Measurements from ENCODE around the gene PCBP4.
"Not testable (repeated sequence)": the region's sequence is repeated elsewhere in the genome, so short reads cannot be mapped to it uniquely, and the experiment has no call there.

Gene PCBP4

DNA sequence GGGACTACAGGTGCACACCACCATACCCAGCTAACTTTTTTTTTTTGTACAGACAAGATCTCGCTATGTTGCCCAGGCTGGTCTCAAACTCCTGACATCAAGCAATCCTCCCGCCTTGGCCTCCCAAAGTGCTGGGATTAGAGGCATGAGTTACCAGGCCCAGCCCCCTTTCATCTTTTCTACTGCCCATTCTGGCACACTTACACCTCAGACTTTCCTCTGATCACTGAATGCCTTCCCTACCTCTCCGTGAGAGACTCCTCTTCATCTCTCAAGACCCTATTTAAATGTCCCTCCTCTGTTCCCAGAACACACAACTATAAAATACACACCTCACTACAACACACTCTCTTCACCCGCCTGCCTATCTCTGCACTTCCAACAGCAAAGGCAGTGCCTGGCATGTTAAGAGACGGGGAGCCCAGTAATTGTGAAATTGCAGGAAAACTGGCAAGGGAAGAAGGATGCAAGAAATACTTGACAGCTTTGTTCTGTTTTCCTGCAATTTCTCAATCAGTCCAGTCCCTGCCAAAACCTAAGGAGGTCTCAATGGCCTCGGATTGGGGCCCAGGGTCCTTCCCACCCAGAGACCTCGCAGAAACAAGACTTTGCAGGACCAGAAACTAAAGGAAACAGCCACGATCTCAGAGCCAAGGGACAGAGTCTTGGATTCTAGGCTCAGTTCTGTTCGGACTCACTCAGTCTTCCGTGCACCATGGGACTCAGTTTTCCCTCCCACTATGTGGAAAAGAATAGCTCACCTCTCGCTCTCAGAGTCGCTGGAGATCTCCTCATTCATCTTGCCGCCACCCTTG, 26.4 kb downstream of the PCBP4 start:
- DNase-seq (ENCODE audit: low read depth in 2 of 2): no peak

DNA sequence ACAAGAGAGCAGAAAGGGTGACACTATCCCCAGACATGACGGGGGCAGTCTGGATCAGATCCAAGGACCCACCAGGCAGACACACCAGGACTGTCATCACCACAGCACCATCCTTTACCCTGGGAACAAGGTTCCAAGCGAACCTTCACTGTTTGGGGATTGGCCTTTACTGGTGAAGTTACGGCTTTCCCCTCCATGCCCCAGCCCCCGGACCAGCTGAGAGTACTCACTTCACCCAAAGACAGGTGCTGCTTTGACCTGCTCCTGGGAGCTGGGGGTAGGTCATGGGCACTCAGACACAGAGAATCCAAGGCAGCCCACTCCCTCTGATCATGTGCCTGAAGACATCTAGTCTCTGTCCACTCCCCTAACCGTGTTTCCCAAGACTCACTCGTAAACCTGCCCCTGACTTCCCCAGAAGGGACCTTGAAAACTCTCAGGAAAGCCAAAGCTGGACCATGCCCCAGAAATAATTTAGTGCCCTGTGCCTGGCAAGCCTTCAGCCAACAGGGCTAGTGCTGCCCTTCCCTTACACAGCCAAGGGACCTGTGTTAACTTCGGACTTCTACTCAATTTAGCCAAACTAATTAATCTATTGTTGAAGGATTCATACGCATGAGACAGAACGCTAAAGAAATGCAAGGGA, 28.4 kb downstream of the PCBP4 start:
- DNase-seq (ENCODE audit: low read depth in 2 of 2): no peak

DNA sequence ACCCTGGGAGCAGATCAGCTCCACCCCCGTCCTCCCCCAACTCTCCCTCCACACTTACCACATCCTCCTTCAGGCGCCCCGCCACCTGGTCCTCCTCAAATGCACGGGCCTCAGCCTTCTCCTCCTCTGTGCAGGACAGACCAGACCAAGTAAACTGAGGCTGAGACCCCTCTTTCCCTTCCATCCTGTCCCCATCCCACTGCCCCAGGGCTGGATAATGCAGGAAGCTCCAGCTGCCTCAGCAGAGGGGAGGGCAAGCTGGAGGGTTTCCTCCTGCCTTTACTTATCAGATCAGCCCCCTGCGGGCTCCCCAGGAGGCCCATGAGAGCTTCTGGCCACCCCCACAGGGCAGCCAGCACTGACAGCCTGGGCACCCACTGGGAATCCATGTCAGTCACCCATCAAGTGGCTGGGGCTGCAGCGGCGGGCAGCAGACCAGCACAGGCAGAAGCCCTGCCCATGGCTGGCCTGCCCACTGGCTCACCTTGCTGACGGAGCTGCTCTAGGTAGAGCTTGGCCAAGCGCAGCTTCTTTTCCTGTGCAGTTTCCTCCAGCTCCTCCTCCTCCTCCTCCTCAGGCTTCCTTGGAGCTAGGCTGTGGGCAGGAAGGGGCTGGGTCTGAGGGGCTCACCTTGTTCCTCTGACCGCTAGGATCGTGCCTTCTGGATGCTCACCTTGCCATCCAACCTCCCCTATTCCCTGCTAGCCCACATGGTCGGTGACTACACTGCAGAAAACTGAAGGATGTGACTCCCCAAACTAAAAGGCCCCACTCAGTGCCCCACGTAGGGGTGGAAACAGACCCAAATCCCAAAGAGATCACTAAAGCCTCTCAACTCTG, 29.4 kb downstream of the PCBP4 start:
- DNase-seq (ENCODE audit: low read depth in 2 of 2): no peak

DNA sequence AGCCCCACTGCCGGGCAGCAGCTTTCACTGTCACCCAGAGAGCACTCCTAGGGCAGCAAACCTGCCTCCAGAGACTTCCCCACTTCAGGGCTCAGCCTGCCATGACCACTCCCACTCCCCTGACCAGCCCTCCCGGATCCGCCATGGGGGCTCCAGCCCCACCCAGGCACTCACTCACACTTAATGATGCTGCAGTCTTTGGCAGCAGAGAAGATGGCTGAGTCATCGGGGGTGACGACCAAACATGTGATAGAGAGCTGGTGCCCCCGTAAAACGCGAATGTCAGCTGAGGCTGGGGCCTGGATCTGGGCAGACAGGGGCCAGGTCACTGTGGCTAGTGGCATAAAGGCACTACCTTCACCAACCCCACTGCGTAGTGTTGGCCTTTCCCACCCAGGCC, 30.2 kb downstream of the PCBP4 start:
- no peak for DNase-seq (ENCODE audit: low read depth in 2 of 2)

DNA sequence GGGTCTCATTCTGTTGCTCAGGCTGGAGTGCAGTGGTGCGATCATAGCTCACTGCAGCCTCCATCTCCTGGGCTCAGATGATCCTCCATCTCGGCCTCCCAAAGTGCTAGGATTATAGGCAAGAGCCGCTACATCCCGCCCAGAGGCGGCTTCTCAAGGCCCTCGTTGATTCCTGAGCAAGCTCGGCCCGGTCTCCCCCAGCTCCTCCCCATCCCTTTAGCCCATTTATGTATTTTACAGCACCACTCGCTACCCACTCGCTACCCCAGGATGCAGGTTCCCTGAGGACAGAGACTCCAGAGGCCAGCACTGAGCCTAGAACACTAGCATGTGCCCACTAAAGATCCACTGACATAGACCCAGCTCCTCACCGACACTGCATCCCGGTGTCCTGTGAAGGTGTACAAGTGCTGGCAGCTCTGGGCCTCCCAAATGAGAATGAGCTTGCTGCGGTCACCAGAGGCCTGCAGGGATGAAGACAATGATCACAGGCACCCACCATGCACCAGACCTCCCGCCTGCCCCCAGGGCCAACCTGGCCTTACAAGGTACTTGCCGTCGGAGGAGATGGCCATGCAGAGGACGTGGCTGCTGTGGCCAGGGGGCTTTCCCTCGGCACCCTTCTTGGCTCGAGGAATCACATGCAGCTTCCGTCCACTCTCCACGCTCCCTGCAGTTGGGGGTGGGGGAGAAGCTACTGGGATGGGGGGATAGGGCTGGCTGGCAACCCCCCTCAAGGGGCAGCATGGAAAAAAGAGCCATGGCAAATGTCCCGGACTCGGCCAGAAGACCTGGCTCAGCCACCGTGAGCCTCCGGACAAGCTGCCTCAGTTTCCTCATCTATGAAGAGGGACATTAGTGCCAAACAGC, 31.1 kb downstream of the PCBP4 start:
- DNase-seq (ENCODE audit: low read depth in 2 of 2): no peak

DNA sequence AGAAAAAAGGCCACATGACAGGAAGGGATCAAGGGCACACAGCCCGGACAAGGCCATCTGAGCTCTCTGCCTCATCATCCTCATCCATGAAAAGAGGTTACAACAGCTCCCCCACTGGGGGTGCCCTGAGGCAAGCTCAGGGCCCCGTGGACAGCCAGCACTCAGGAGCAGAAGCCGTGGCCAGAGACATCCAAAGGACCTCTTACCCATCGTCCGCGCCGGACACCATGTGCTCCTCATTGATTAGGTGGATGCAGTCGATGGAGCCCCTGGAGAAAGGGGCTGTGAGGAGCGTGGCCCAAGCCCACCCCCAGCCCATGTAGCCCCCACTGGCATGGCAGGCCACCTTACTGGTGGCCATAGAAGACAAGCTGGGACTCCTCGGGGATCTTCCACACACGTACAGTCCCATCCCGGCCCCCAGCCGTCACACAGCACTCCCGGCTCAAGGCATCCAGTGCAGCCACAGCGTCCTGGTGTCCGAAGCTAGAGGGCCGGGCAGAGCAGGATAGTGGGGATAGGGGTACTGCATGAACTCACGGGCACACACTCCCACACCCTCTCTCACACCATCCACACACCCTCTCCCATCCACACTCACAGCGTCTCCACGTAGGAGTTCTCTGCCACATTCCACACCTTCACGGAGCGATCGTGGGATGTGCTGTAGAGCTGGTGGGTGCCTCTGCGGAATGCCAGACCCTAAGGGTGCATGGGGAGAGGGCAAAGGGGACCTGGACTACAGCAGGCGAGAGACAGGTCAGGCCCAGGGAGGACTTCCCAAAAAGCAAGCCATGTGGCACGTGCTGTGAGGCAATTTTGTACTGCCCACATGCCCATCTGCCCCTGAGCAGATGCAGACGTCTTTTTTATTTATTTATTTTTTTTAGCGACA, 32.0 kb downstream of the PCBP4 start:
- DNase-seq (ENCODE audit: low read depth in 2 of 2): no peak

DNA sequence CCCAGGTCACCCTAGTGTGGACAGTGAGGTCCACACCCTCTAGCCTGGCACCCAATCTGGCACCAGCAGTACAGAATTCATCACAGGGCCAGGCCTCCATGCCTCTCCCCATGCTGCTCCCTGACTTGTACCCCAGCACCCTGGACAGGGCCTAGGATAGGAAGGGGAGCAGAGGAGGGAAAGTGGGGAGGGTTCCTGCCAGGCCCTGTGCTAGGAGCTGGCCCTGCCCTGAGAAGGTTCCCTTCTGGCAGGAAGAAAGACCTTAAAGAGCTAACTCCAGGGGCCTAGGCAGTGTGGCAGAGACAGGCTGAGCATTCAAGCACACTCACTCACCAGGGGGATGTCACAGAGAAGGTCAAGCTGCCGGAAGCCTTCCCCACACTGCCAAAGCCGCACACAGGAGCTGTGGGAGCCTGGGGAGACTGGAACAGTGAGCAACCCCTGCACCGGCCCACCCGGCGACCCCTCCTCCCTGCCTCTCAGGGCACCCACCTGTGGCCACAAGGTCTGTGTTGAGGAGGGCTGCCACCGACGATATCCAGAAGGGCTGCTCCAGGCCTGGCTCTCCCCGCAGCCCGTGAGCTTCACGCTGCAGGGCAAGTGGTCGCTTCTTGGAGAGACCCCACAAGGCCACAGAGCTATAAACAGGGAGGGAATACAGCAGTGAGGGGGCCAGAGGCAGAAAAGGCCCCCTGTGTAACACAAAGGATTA, 33.0 kb downstream of the PCBP4 start:
- no peak for DNase-seq (ENCODE audit: low read depth in 2 of 2)

DNA sequence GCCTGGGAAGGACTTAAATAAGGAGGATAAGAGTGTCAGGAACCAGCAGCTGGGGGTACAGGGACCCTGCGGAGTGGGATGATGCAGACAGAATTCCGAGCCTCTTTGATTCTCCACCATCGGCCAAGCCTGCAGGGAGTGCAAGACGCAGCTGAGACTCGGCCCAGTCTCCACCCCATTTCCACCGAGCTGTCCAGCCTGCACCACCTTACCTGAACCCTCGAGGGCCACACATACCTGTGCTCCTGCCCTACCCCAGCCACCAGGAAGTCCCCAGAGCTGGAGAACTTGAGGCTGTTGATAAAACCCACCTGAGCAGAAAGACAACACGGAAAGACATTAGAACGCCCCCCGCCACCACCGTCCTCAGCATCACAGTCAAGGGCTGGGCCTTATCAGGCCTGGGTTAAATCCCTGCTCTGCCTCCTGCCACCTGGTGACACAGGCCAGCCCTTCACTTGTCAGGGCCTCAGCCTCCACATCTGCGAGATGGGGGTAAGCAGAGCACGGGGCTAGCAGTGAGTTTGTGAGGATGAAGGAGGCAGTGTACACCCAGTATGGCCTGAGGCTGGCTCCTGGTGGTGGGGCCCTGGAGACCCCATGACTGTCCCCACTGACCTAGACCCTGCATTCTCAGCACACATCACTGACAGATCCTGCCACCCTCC, 33.6 kb downstream of the PCBP4 start:
- no peak for DNase-seq (ENCODE audit: low read depth in 2 of 2)

DNA sequence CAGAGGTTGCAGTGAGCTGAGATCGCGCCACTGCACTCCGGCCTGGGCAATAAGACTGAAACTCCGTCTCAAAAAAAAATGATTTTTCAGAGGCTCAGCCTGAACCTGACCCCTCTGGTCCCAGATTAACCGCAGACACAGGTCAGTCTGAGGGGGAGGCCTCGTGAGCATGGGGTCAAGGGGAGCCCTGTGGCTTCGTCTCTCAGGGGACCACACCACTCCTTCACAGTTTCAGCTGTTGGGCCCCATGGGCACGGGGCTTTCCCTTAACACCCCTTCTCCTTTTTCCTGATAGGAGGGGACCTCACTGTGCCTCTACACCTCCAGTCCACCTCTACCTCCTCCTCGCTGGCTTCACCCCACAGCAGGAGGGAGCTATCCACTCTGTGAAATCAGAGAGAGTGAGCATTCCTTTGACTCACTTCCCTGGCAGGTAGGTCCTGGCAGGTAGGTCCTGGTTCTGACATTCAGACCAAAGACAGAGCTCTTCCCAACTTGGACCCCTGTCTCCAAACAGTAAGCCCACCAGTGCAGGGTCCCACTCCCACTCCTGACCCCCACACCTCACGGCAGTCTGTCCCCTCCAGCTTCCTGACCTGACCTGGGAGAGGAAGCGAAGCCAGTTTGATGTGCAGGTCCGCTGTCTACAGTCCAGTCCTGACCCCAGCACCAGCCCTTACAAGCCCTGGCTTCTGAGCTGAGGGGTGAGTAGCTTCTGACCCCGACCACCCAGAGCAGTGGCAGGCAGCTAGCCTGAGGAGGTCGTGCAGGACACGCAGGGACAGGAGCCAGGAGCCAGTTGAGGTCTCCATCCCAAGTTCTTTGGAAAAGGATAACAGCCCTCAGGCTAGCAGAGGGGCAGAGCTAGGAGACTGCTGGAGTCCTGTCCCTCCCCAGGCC, 34.5 kb downstream of the PCBP4 start:
- DNase-seq (ENCODE audit: low read depth in 2 of 2): no peak

DNA sequence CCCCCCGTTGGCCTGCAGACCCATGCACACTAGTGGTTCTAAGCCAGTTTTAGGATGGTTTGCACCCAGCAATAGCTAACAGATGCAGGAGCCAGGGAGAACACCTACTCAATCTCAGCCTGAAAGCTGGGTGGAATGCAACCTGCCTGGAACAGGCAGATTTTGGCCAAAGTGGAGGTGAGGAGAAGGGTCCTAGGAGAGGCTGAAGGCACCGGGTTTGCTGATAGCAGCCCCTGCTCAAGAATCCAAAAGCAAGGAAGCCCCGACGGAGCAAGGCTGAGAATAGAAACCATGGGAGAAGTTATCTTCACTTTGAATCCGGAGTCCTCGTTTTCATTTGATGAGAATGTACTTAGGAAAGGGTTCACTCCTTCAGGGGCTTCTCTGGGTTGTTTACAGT, 35.5 kb downstream of the PCBP4 start:
- DNase-seq (ENCODE audit: low read depth in 2 of 2): no peak

DNA sequence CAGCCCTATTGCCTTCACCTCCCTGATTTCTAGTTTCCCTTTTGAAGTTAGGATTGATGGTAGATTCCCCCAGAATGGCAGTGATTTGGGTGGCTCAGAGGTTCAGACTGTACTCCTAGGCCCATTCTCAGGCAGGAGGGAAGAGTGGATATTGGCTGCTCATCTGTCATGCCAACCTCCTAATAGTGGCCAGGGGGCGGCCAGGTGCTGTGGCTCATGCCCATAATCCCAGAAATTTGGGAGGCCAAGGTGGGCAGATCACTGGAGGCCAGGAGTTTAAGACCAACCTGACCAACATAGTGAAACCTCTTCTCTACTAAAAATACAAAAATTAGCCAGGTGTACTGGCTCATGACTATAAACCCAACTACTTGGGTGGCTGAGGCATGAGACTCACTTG, 36.8 kb downstream of the PCBP4 start:
- DNase-seq (ENCODE audit: low read depth in 2 of 2): no peak

DNA sequence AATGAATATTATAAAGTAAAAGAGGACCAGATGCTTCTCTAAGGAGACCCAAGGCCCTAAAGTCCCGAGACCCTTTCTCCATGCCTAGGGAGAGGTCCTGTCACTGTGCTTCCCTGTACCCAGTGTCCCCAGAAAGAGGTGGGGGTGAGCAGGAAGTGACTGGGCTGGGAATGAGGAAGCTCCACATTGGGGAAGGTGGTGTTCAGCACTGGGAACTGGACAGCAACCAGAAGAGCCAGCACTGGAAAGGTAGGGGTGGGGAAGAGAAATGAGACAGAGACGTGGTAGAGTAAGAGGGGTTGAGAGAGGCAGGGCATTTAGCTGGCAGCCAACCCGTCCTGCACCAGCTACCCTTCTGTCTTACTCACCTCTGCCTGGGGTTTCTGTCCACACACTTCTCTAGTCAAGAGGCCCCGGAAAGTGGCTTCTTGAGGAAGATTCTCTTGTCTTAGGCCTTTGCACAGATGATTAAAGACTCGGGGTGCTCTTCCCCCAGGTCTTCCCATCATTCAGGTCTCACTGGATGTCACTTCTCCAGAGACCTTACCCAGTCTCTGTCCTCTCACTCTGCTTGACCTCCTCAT, 37.7 kb downstream of the PCBP4 start:
- no peak for DNase-seq (ENCODE audit: low read depth in 2 of 2)

DNA sequence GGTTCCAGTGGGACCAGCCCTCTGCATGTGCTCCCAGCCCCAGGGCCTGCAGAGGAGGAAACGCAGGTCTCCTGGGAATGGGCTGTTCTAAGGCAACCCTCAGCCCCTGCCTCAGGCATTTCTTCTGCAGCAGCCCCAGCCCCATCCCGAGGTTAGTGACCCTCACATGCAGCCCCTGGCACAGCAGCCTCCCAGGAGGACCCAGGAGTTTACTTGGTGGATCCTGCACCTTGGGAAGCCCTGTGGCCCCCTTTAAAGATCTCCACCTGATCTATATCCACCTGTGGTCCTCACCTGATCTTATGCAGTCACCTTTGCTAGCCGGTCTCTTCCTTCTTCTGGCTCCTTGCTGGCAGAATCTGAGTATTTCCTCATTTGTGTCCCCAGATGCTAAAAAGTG, 38.3 kb downstream of the PCBP4 start:
- DNase-seq (ENCODE audit: low read depth in 2 of 2): not testable (repeated sequence)

DNA sequence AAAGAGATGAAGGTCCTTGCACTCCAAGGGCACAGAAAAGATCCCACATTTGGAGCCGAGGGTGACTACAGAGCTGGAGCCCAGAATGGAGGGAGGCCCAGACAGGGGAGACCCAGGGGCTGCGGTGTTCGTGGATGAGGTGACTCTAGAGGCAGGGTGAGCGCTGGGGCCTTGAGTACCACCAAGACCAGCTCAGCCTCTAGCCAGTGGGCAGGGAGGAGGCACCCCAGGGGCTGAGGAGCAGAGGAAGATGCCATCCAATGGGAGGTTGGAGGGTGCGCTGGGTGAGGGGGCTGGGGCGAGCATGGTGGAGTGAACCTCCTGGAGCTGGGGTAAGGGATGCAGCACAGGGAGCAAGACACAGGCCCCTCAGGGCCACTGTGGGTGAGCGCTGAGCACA, 38.8 kb downstream of the PCBP4 start:
- no peak for DNase-seq (ENCODE audit: low read depth in 2 of 2)

DNA sequence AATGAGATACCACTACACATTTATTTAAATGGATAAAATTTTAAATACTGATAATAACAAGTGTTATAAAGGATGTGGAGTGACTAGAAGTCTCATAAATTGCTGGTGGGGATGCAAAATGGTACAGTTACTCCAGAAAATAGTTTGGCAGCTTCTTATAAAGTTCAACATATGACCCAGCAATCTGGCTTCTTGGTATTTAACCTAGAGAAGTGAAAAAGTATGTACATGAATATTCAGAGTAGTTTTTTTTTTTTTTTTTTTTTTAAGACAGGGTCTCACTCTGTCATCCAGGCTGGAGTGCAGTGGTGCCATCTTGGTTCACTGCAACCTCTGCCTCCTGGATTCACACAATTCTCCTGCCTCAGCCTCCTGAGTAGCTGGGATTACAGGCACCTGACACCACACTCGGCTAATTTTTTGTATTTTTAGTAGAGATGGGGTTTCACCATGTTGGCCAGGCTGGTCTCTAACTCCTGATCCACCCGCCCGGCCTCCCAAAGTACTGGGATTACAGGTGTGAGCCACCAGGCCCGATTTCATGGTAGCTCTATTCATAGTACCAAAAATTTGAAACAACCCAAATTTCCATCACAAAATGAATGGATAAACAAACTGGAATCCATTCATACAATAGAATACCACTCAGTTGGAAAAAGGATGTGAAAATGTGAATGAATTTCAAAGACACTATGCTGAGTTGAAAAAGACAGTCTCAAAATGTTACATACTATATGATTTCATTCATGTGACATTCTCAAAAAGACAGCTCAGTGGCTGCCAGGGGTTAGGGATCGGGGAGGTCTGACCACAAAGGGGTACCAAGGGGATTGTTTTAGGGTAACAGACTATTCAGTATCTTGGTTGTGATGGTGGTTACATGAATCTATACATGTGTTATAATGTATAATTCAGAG, 39.9 kb downstream of the PCBP4 start:
- no peak for DNase-seq (ENCODE audit: low read depth in 2 of 2)

DNA sequence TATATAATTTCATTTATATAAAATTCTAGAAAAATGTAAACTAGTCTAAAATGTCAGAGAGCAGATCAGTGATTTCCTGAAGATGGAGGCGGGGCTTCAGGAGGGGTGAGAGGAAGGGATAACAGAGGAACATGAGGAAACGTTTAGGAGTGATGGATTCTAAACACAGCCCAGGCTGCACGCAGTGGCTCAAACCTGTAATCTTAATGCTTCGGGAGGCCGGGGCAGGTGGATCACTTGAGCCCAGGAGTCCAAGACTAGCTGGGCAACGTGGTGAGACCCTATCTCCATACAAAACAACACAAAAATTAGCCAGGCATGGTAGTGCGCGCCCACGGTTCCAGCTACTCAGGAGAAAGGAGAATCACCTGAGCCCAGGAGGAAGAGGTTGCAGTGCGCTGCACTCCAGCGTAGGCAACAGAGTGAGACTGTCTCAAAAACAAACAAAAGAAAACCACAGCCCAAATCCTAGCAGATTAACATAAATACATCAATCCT, 46.1 kb downstream of the PCBP4 start:
- DNase-seq (ENCODE audit: low read depth in 2 of 2): no peak

DNA sequence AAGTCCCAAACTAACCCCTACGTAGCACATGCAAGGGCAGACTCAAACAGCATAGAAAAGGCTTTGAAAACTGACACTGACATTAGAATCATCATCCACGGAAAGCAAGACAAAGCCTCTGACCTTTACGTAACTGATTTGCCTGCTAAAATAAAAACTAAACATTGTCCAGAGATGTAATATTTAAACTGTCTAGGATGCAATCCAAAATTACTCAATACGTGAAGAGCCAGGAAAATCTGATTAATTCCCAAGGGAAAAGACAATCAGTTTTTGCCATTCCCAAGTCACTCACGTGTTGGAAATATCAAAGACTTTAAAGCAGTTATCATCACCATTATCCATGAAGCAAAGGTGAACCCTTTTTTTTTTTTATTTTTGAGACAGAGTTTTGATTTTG, 50.8 kb downstream of the PCBP4 start:
- DNase-seq (ENCODE audit: low read depth in 2 of 2): no peak
